SK-N-SH (cell line): Measurements from ENCODE around the gene CUEDC1. TPM values are rescaled to one million over a fixed set of nuclear protein-coding genes. Genes with fewer than 3 reads are reported as not detected.

ENCODE experiments used
- CTCF ChIA-PET: fragments of 300-600, 350-600 bp; formaldehyde crosslinking; extraction: SDS; loops from one replicate; lab custom pipeline; 2021; lab: Yijun Ruan, JAX
- POLR2A ChIA-PET: fragments of 350-600 bp; sonication (Branson Sonifier 250); formaldehyde crosslinking; extraction: SDS; loops from one replicate; lab custom pipeline; 2020; ENCODE audit warnings: antibody characterized with exemption, inconsistent platforms; lab: Yijun Ruan, JAX
- DNase-seq: peaks from one replicate; pipeline ENCODE4 v3.0.0; 2012
- H2AFZ ChIP-seq: fragments of 200-600 bp; sonication (generic); 2 replicates; pipeline ENCODE4 v1.8.1; 2016; ENCODE audit warnings: antibody characterized with exemption, mild to moderate bottlenecking, low read depth
- H3F3A ChIP-seq: fragments of 200-600 bp; sonication (generic); replicated peaks from 2 replicates; pipeline ENCODE3; 2016; ENCODE audit warnings: antibody characterized with exemption, mild to moderate bottlenecking; ENCODE audit not compliant: insufficient read depth
- H3K27ac ChIP-seq, 2 experiments: fragments of 200-500 bp in 1 of 2; fragments of 200-600 bp in 1 of 2; sonication (Bioruptor generic) in 1 of 2; sonication (generic), shearing (Covaris generic) in 1 of 2; 2 replicates each; pipeline versions ENCODE4 v1.5.1 to v1.6.1; 2014 to 2016; ENCODE audit warnings: low read depth in 2 of 2, inconsistent platforms in 1 of 2, low read length in 1 of 2, mild to moderate bottlenecking in 1 of 2, mixed read lengths in 1 of 2
- H3K27me3 ChIP-seq: fragments of 200-600 bp; sonication (generic), shearing (Covaris generic); 2 replicates; pipeline ENCODE4 v1.6.1; 2016; ENCODE audit warnings: mixed run types; ENCODE audit not compliant: insufficient read depth
- H3K36me3 ChIP-seq, 2 experiments: fragments of 200-500 bp in 1 of 2; fragments of 200-600 bp in 1 of 2; sonication (Bioruptor generic) in 1 of 2; sonication (generic) in 1 of 2; replicated peaks in 1 of 2; 2 replicates each; pipeline versions ENCODE3 to v1.5.1; 2014 to 2016; ENCODE audit warnings: low read length in 1 of 2, mild to moderate bottlenecking in 1 of 2; ENCODE audit not compliant: insufficient read depth in 2 of 2, control insufficient read depth in 1 of 2
- H3K4me1 ChIP-seq, 2 experiments: fragments of 200-500 bp in 1 of 2; fragments of 200-600 bp in 1 of 2; sonication (Bioruptor generic) in 1 of 2; sonication (generic), shearing (Covaris generic) in 1 of 2; 2 replicates each; pipeline versions ENCODE4 v1.5.1 to v1.6.1; 2014 to 2016; ENCODE audit warnings: low read depth in 1 of 2, low read length in 1 of 2, mixed run types in 1 of 2; ENCODE audit not compliant: insufficient read depth in 2 of 2, control insufficient read depth in 1 of 2
- H3K4me2 ChIP-seq: fragments of 200-600 bp; sonication (generic), shearing (Covaris generic); 2 replicates; pipeline ENCODE4 v1.6.1; 2017; ENCODE audit warnings: mixed run types
- H3K4me3 ChIP-seq, 2 experiments: fragments of 200-500 bp in 1 of 2; fragments of 200-600 bp in 1 of 2; sonication (Bioruptor generic) in 1 of 2; sonication (generic), shearing (Covaris generic) in 1 of 2; 2 replicates each; pipeline versions ENCODE4 v1.5.1 to v1.8.1; 2014 to 2016; ENCODE audit warnings: low read depth in 2 of 2, inconsistent platforms in 1 of 2, low read length in 1 of 2, mild to moderate bottlenecking in 1 of 2, mixed read lengths in 1 of 2, moderate library complexity in 1 of 2
- H3K79me2 ChIP-seq: fragments of 200-600 bp; sonication (generic); 2 replicates; pipeline ENCODE4 v1.8.1; 2017; ENCODE audit warnings: mild to moderate bottlenecking; ENCODE audit not compliant: insufficient read depth
- H3K9ac ChIP-seq: fragments of 200-600 bp; sonication (generic); 2 replicates; pipeline ENCODE4 v1.6.1; 2017; ENCODE audit warnings: mixed run types
- H3K9me2 ChIP-seq: fragments of 200-600 bp; sonication (generic); 2 replicates; pipeline ENCODE4 v1.6.1; 2017; ENCODE audit warnings: mixed run types
- H3K9me3 ChIP-seq: fragments of 200-600 bp; sonication (generic); 2 replicates; pipeline ENCODE4 v1.6.1; 2017; ENCODE audit warnings: mixed run types, mild to moderate bottlenecking, moderate library complexity
- H4K20me1 ChIP-seq: fragments of 200-600 bp; sonication (generic); 2 replicates; pipeline ENCODE4 v1.6.1; 2017; ENCODE audit warnings: mild to moderate bottlenecking, mixed run types; ENCODE audit not compliant: insufficient read depth
- CHD2 ChIP-seq: fragments of 150-350 bp; IDR thresholded peaks from 2 replicates; pipeline ENCODE4 v1.6.1; 2018; ENCODE audit warnings: low read length; ENCODE audit not compliant: partially characterized antibody
- EP300 ChIP-seq, 2 experiments: IDR thresholded peaks; 2 replicates each; pipeline versions ENCODE4 v1.4.0 to v1.6.1; 2012; ENCODE audit warnings: borderline replicate concordance in 1 of 2, low read depth in 1 of 2, low read length in 1 of 2
- GATA2 ChIP-seq: sonication (generic); formaldehyde crosslinking; IDR thresholded peaks from 2 replicates; pipeline ENCODE4 v1.5.0; 2020; ENCODE audit warnings: mild to moderate bottlenecking, missing genetic modification reagents
- MXI1 ChIP-seq: IDR thresholded peaks from 2 replicates; pipeline ENCODE4 v1.6.1; 2012; ENCODE audit warnings: mild to moderate bottlenecking, low read depth, low read length, improper control_type of control experiment
- NFIC ChIP-seq: IDR thresholded peaks from 2 replicates; pipeline ENCODE4 v1.4.0; 2012; ENCODE audit warnings: borderline replicate concordance
- NRF1 ChIP-seq: IDR thresholded peaks from 2 replicates; pipeline ENCODE4 v1.6.1; 2012; ENCODE audit warnings: low read depth, mild to moderate bottlenecking, low read length
- PBX3 ChIP-seq: IDR thresholded peaks from 2 replicates; pipeline ENCODE4; 2012
- POLR2AphosphoS5 ChIP-seq: IDR thresholded peaks from 2 replicates; pipeline ENCODE4 v1.6.1; 2012; ENCODE audit warnings: low read depth, low read length
- RCOR1 ChIP-seq: fragments of 150-350 bp; IDR thresholded peaks from 2 replicates; pipeline ENCODE4 v1.6.1; 2017; ENCODE audit warnings: antibody characterized with exemption, low read length
- SIN3A ChIP-seq: IDR thresholded peaks from 2 replicates; pipeline ENCODE4 v1.6.1; 2012; ENCODE audit warnings: low read depth, mild to moderate bottlenecking, low read length, moderate library complexity, borderline replicate concordance
- SMC3 ChIP-seq: IDR thresholded peaks from 2 replicates; pipeline ENCODE4 v1.6.1; 2012; ENCODE audit warnings: low read depth, low read length, improper control_type of control experiment
- TAF1 ChIP-seq: IDR thresholded peaks from 2 replicates; pipeline ENCODE4 v1.6.1; 2012; ENCODE audit warnings: low read depth, mild to moderate bottlenecking, low read length, moderate library complexity, borderline replicate concordance
- TCF12 ChIP-seq: IDR thresholded peaks from 2 replicates; pipeline ENCODE4 v1.4.0; 2012
- WGBS: methylation state at CpG from one replicate; pipeline ENCODE4 v1.1.6; 2017; ENCODE audit warnings: low lambda C conversion rate; 5-methylcytosine and 5-hydroxymethylcytosine counted together
- polyA plus RNA-seq, 3 experiments: library from polyadenylated mRNA; depleted of rRNA; stranded (reverse); fragments of >200 nt; gene quantifications; 2 replicates each; pipeline ENCODE4 v1.2.3, GENCODE V29; 2012

Gene CUEDC1
- polyA plus RNA-seq, 1 of the 3 experiments (the other 2 are of a cell fraction) = 58.9 TPM

GRCh38 chr17:58002154-58002948, 47.1 kb upstream of the CUEDC1 start:
- H3K9me2 ChIP-seq = no peaks in the 10 kb centered on the region
- H3K27ac ChIP-seq = peak overlapping the region in 1 of 2 experiments; percentile 18; a peak in 2 of 4 replicates
- CTCF ChIA-PET = interaction anchor here (0.6 to 20.5 kb wide), 11 partner anchors 12 to 740 kb away, joined by 3 to 1002 read pairs (median 4); partner anchors contain the start of genes CUEDC1, MRPS23 and VEZF1
- TF ChIP-seq TCF12 (no peak), CHD2 (no peak), PBX3 (no peak), GATA2 (no peak), MXI1 (no peak), NFIC (no peak), SIN3A (no peak), NRF1 (no peak), SMC3 (no peak), TAF1 (no peak), RCOR1 (no peak)
- no peaks in the 10 kb centered on the region for H3K9me3 ChIP-seq
- H3K79me2 ChIP-seq = peaks cover 80% of the 10 kb centered on the region
- DNase-seq = no peak
- no peak overlapping the region for H3K4me3 ChIP-seq
- peaks cover 28 to 31% of the 10 kb centered on the region in 2 experiments for H3K4me1 ChIP-seq
- POLR2A ChIA-PET = no interaction called here
- H2AFZ ChIP-seq = no peak overlapping the region
- peaks cover 65% of the 10 kb centered on the region for H3F3A ChIP-seq
- peak overlapping the region; percentile 97 for H3K4me2 ChIP-seq
- 82% methylated on average over 4 of the region's 4 CpGs for WGBS
- H4K20me1 ChIP-seq = peaks cover 65% of the 10 kb centered on the region
- H3K9ac ChIP-seq = peak overlapping the region; percentile 1; the same call in 1 of the 2 replicates
- no peaks in the 10 kb centered on the region for H3K27me3 ChIP-seq
- H3K36me3 ChIP-seq = peaks cover 81 to 84% of the 10 kb centered on the region in 2 experiments

GRCh38 chr17:58001461-58002124, 46.4 kb upstream of the CUEDC1 start:
- WGBS = 75% methylated on average over 1 of the region's 1 CpG
- H4K20me1 ChIP-seq = peaks cover 65% of the 10 kb centered on the region
- no peak overlapping the region for H3K4me3 ChIP-seq
- ChIA-PET POLR2A (interaction anchor here (1.0 to 3.6 kb wide), 2 partner anchors 142 to 152 kb away, joined by 3 to 23 read pairs; partner anchors contain the start of gene MRPS23), CTCF (interaction anchor here (0.6 to 20.5 kb wide), 10 partner anchors 12 to 168 kb away, joined by 3 to 1002 read pairs (median 13); partner anchors contain the start of genes CUEDC1, MRPS23 and VEZF1)
- no peaks in the 10 kb centered on the region for H3K9me2 ChIP-seq
- peaks cover 70% of the 10 kb centered on the region for H3F3A ChIP-seq
- H2AFZ ChIP-seq = no peak overlapping the region
- no peaks in the 10 kb centered on the region for H3K9me3 ChIP-seq
- H3K27me3 ChIP-seq = no peaks in the 10 kb centered on the region
- DNase-seq = no peak
- H3K4me2 ChIP-seq = peak overlapping the region; percentile 97
- peak overlapping the region; percentile 18 to 39; a peak in 2 of 4 replicates for H3K27ac ChIP-seq
- peaks cover 28 to 31% of the 10 kb centered on the region in 2 experiments for H3K4me1 ChIP-seq
- peaks cover 76% of the 10 kb centered on the region for H3K79me2 ChIP-seq
- H3K9ac ChIP-seq = no peak overlapping the region
- H3K36me3 ChIP-seq = peaks cover 88 to 92% of the 10 kb centered on the region in 2 experiments
- TF ChIP-seq EP300 (IDR thresholded peaks at IDR 0.05; ENCODE audit: borderline replicate concordance in 1 of 2, low read depth in 1 of 2, low read length in 1 of 2) (no peak), POLR2AphosphoS5 (peak; percentile 43; the same call in 1 of the 2 replicates)
